Common myeloid progenitor, CD34-positive (primary cell): ENCODE results near the gene RACK1.

Experiments used
- CTCF ChIA-PET: fragments of 350-600 bp; sonication (Branson Sonifier 250); formaldehyde crosslinking; loops from one replicate; lab custom pipeline; 2021; ENCODE audit warnings: antibody characterized with exemption; lab: Charles Lee
- POLR2A ChIA-PET: fragments of 350-600 bp; sonication (Branson Sonifier 250); formaldehyde crosslinking; loops from one replicate; lab custom pipeline; 2021; ENCODE audit warnings: antibody characterized with exemption; lab: Charles Lee
- DNase-seq, 3 donors: peaks; one replicate each; pipeline versions ENCODE4 v3.0.0 to v3.0.0-alpha.2; 2013
- H3K27ac ChIP-seq, 2 experiments: 1 replicate in 1 of 2; 2 replicates in 1 of 2; pipeline ENCODE4 v1.7.0; 2013; ENCODE audit warnings: inconsistent platforms in 2 of 2, low read length in 2 of 2, mild to moderate bottlenecking in 2 of 2, low read depth in 1 of 2, moderate library complexity in 1 of 2; ENCODE audit not compliant: severe bottlenecking in 2 of 2, insufficient read depth in 1 of 2, poor library complexity in 1 of 2
- H3K27me3 ChIP-seq, 5 experiments: replicated peaks in 2 of 5; 1 replicate in 3 of 5; 2 replicates in 2 of 5; pipeline versions ENCODE4 v1.6.1 to v1.7.0; 2013; ENCODE audit warnings: low read length in 4 of 5, mild to moderate bottlenecking in 2 of 5, moderate library complexity in 2 of 5, inconsistent platforms in 1 of 5; ENCODE audit not compliant: insufficient read depth in 5 of 5, control insufficient read depth in 4 of 5
- H3K36me3 ChIP-seq, 4 experiments: 1 replicate in 2 of 4; 2 replicates in 2 of 4; pipeline versions ENCODE4 v1.6.1 to v1.7.0; 2013; ENCODE audit warnings: low read length in 3 of 4, control low read depth in 1 of 4, mild to moderate bottlenecking in 1 of 4; ENCODE audit not compliant: control insufficient read depth in 4 of 4, insufficient read depth in 4 of 4
- H3K4me1 ChIP-seq, 4 experiments: 1 replicate in 3 of 4; 2 replicates in 1 of 4; pipeline versions ENCODE4 v1.6.1 to v1.7.1; 2013; ENCODE audit warnings: low read length in 3 of 4, mild to moderate bottlenecking in 3 of 4, control low read depth in 1 of 4, inconsistent platforms in 1 of 4, moderate library complexity in 1 of 4; ENCODE audit not compliant: control insufficient read depth in 4 of 4, insufficient read depth in 4 of 4; ENCODE audit errors: control extremely low read depth in 1 of 4
- H3K4me3 ChIP-seq, 7 experiments: 1 replicate in 4 of 7; 2 replicates in 3 of 7; pipeline versions ENCODE4 v1.5.1 to v1.7.0; 2013; ENCODE audit warnings: mild to moderate bottlenecking in 7 of 7, low read length in 6 of 7, moderate library complexity in 6 of 7, inconsistent platforms in 2 of 7, low read depth in 2 of 7, control low read depth in 1 of 7; ENCODE audit not compliant: insufficient read depth in 4 of 7, control insufficient read depth in 1 of 7; ENCODE audit errors: extremely low read depth in 1 of 7
- H3K9me3 ChIP-seq, 5 experiments: 1 replicate in 4 of 5; 2 replicates in 1 of 5; pipeline versions ENCODE4 v1.6.1 to v1.7.1; 2013; ENCODE audit warnings: low read length in 4 of 5, mild to moderate bottlenecking in 2 of 5, inconsistent platforms in 1 of 5, low read depth in 1 of 5, moderate library complexity in 1 of 5; ENCODE audit not compliant: control insufficient read depth in 4 of 5, insufficient read depth in 2 of 5; ENCODE audit errors: control extremely low read depth in 1 of 5
- WGBS: methylation state at CpG from one replicate; pipeline ENCODE4 v1.1.5; 2013; ENCODE audit not compliant: insufficient coverage; 5-methylcytosine and 5-hydroxymethylcytosine counted together

Gene RACK1

DNA sequence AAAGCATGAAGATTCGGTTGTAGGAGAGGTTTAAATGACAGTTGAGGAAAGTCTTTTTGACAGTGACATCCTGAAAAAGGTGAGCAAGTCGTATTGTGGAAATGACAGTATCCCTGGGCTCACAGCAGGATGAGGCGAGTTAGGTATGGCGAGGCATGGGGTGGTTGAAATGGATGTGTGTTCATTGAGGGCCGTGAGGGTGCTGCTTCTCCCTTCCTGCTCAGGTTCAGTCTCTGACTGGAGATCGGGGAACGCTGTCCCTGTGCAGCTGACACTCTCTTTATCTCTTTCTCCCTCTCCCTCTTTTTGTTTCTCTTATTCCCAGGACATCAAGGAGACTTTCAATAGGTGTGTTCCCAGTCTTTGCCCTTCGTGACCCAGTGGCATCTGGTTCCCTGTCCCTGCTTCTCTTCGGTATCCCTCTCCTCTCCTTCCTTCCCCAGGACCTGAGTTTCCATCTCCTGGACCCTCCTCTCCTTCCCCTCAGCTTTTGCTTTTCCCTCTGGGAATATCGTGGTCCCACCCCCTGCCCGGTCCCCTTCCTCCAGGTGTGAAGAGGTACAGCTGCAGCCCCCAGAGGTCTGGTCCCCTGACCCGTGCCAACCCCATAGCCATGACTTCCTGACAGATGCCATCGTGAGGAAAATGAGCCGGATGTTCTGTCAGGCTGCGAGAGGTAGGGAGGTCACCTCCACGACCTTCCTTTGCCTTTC, 10.5 kb downstream of the RACK1 start:
- peaks cover 0 to 9% (median 0%) of the 10 kb centered on the region in 4 experiments for H3K4me1 ChIP-seq
- no peak for DNase-seq
- WGBS = 96% methylated on average over 14 of the region's 16 CpGs
- peaks cover 32 to 88% (median 70%) of the 10 kb centered on the region in 4 experiments for H3K36me3 ChIP-seq
- POLR2A ChIA-PET = no interaction called here
- CTCF ChIA-PET = interaction anchor here (2.4 kb wide), 1 partner anchor 9 kb away, joined by 7 read pairs; no protein-coding TSS in a partner anchor
- no peak overlapping the region for H3K4me3 ChIP-seq
- no peak overlapping the region for H3K27ac ChIP-seq
- no peaks in the 10 kb centered on the region for H3K9me3 ChIP-seq
- no peaks in the 10 kb centered on the region for H3K27me3 ChIP-seq

DNA sequence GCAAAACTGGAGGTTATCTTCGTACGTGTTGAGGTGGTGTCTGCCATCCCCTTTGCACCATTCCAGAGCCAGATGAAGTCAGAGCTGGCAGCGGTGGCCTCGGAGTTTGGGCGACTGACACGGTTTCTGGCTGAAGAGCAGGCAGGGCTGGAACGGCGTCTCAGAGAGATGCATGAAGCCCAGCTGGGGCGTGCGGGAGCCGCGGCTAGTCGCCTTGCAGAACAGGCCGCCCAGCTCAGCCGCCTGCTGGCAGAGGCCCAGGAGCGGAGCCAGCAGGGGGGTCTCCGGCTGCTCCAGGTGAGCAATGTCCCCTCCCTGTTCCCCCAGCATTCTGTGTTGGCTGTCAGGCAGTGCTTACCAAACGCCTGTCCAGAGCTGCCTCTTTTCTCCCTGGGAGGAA, 11.1 kb downstream of the RACK1 start:
- H3K4me3 ChIP-seq = no peak overlapping the region
- H3K27me3 ChIP-seq = no peaks in the 10 kb centered on the region
- ChIA-PET POLR2A (no interaction called here), CTCF (no interaction called here)
- peaks cover 0 to 9% (median 0%) of the 10 kb centered on the region in 4 experiments for H3K4me1 ChIP-seq
- no peak overlapping the region for H3K27ac ChIP-seq
- 97% methylated on average over 18 of the region's 18 CpGs for WGBS
- peaks cover 28 to 84% (median 64%) of the 10 kb centered on the region in 4 experiments for H3K36me3 ChIP-seq
- no peaks in the 10 kb centered on the region for H3K9me3 ChIP-seq
- no peak for DNase-seq

DNA sequence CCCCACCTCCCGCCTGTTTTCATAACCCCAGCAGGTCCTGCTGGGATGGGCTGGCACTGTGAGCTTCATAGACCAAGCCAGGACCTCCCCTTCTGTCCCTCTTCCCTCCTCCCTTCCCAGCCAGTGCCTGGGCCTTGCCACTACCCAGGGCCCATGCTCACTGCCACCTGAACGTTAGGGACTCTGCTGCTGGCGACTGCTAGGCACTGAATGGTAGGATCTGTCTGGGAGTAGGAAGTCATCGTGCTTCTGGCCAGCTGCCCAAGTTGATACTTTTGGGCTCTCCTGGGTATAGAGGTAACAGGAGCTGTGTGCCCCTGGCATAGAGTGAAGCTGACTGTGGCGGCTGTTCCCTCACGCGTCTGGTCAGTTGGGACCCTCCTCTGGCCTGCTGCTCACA, 12.3 kb downstream of the RACK1 start:
- no peaks in the 10 kb centered on the region for H3K9me3 ChIP-seq
- no peak overlapping the region for H3K4me3 ChIP-seq
- 97% methylated on average over 6 of the region's 7 CpGs for WGBS
- ChIA-PET POLR2A (no interaction called here), CTCF (interaction anchor here (0.5 to 1.0 kb wide), 2 partner anchors 10 to 58 kb away, joined by 3 read pairs; no protein-coding TSS in a partner anchor)
- H3K27ac ChIP-seq = no peak overlapping the region
- H3K36me3 ChIP-seq = peaks cover 22 to 78% (median 58%) of the 10 kb centered on the region in 4 experiments
- DNase-seq = no peak
- H3K27me3 ChIP-seq = no peaks in the 10 kb centered on the region
- H3K4me1 ChIP-seq = peaks cover 0 to 9% (median 0%) of the 10 kb centered on the region in 4 experiments

DNA sequence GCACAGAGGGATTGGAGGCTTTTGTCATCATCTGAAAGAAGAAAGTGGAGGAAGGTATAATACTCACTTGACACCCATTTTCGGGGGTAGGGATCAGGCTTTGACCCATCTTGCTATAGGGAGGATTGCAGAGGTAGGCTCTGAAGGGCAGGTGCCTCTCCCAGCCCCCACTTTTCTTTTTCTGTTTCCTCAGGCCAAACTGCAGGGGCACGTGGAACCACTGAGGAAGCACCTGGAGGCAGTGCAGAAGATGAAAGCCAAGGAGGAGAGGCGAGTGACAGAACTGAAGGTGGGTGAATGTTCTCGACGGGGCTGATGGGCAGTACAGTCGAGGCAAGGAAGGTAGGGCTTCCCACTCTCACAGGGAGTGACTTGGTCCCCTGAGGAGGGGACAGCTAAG, 13.2 kb downstream of the RACK1 start:
- Histone ChIP-seq H3K4me3 (no peak overlapping the region), H3K27ac (no peak overlapping the region), H3K27me3 (no peaks in the 10 kb centered on the region), H3K4me1 (peaks cover 0 to 12% (median 2%) of the 10 kb centered on the region in 4 experiments), H3K36me3 (peaks cover 18 to 69% (median 50%) of the 10 kb centered on the region in 4 experiments), H3K9me3 (no peaks in the 10 kb centered on the region)
- DNase-seq = no peak
- 86% methylated on average over 5 of the region's 6 CpGs for WGBS
- ChIA-PET CTCF (interaction anchor here (1.0 kb wide), 1 partner anchor 9 kb away, joined by 3 read pairs; no protein-coding TSS in a partner anchor), POLR2A (interaction anchor here (0.6 kb wide), 1 partner anchor 17 kb away, joined by 3 read pairs; no protein-coding TSS in a partner anchor)

DNA sequence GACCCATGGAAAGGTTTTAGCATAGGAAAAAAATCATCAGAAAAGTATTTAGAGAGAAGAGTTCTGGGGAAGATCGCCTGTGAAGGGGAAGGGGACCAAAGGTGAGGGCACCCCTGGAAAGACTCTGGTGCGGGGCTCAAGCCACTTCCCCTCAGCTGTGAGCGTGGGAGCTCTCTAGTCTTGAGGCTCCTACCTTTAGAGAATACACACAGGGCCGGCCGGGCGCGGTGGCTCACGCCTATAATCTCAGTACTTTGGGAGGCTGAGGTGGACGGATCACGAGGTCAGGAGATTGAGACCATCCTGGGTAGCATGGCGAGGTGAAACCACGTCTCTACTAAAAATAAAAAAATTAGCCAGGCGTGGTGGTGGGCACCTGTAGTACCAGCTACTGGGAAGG, 13.7 kb downstream of the RACK1 start:
- H3K36me3 ChIP-seq = peaks cover 15 to 63% (median 46%) of the 10 kb centered on the region in 4 experiments
- POLR2A ChIA-PET = interaction anchor here (0.6 kb wide), 1 partner anchor 17 kb away, joined by 3 read pairs; no protein-coding TSS in a partner anchor
- no peaks in the 10 kb centered on the region for H3K27me3 ChIP-seq
- H3K4me3 ChIP-seq = no peak overlapping the region
- DNase-seq = no peak
- H3K4me1 ChIP-seq = peaks cover 0 to 18% (median 5%) of the 10 kb centered on the region in 4 experiments
- H3K27ac ChIP-seq = peak overlapping the region in 1 of 2 experiments; percentile 0
- CTCF ChIA-PET = no interaction called here
- no peaks in the 10 kb centered on the region for H3K9me3 ChIP-seq
- WGBS = 98% methylated on average over 12 of the region's 13 CpGs

DNA sequence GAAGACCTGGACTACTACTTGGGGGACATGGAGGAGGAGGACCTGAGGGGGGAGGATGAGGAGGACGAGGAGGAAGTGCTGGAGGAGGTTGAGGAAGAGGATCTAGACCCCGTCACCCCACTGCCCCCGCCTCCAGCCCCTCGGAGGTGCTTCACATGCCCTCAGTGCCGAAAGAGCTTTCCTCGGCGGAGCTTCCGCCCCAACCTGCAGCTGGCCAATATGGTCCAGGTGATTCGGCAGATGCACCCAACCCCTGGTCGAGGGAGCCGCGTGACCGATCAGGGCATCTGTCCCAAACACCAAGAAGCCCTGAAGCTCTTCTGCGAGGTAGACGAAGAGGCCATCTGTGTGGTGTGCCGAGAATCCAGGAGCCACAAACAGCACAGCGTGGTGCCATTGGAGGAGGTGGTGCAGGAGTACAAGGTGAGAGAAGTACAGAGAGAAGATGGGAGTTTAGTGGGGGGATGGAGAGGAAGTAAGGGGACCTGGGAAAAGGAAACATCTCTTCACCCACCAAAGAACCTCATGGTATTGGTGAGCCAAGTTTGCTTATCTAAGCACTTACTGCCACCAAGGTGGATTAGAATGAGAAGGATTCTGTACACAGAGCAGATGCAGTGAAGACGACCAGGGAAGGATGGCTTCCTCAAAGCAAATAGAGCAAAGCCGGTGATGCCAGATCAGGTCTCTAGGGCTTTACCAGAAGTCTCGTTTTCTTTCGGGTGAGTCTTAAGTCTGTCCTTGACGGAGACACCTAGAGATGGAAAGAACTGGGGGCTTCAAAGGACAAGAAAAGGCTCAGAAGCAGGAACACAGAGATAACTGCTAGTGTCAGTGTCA, 19.1 kb downstream of the RACK1 start:
- DNase-seq = peak in 2 of 3 donors; percentile 37 to 54
- CTCF ChIA-PET = interaction anchor here (1.2 to 1.3 kb wide), 2 partner anchors 10 to 17 kb away, joined by 4 to 7 read pairs; no protein-coding TSS in a partner anchor

More for the DNA sequence above, 19.1 kb downstream of the RACK1 start:
- Histone ChIP-seq H3K36me3 (peaks cover 2 to 15% (median 8%) of the 10 kb centered on the region in 4 experiments), H3K4me1 (peaks cover 3 to 42% (median 23%) of the 10 kb centered on the region in 4 experiments), H3K4me3 (peak overlapping the region; percentile 70 to 95 (median 89)), H3K27me3 (no peaks in the 10 kb centered on the region), H3K27ac (peak overlapping the region; percentile 90 to 93), H3K9me3 (no peaks in the 10 kb centered on the region)
- POLR2A ChIA-PET = interaction anchor here (0.6 to 3.3 kb wide), 3 partner anchors 10 to 19 kb away, joined by 3 to 27 read pairs (median 3); partner anchors contain the start of gene RACK1
- 57% methylated on average over 21 of the region's 22 CpGs for whole genome bisulfite sequencing
